K562 (cell line): ENCODE measurements around the gene SLC6A16. TPM values are rescaled to one million over a fixed set of nuclear protein-coding genes. Genes with fewer than 3 reads are reported as not detected.

ENCODE experiments used
- CREM ChIP-seq: IDR thresholded peaks from 2 replicates; pipeline ENCODE4 v1.6.1; 2014; ENCODE audit warnings: antibody characterized with exemption, low read depth
- EGR1 ChIP-seq: fragments of 450-650 bp; conservative IDR thresholded peaks from 2 replicates; pipeline ENCODE4 v1.6.1; 2017; ENCODE audit warnings: mild to moderate bottlenecking
- FIP1L1 ChIP-seq: fragments of 200-400 bp; formaldehyde crosslinking; IDR thresholded peaks from 2 replicates; pipeline ENCODE4 v1.6.1; 2018; ENCODE audit warnings: mild to moderate bottlenecking, low read depth, low read length; ENCODE audit not compliant: poor library complexity, severe bottlenecking
- FOXA1 ChIP-seq: fragments of 450-650 bp; IDR thresholded peaks from 2 replicates; pipeline ENCODE4 v1.6.1; 2016; ENCODE audit warnings: mild to moderate bottlenecking, borderline replicate concordance
- FOXM1 ChIP-seq, 2 experiments: fragments of 450-650 bp in 1 of 2; sonication (generic) in 1 of 2; formaldehyde crosslinking in 1 of 2; IDR thresholded peaks; 2 replicates each; pipeline versions ENCODE4 v1.6.1 to v1.9.0; 2017 to 2022; ENCODE audit warnings: low read depth in 2 of 2, mild to moderate bottlenecking in 2 of 2, missing genetic modification reagents in 1 of 2, moderate library complexity in 1 of 2
- GABPB2 ChIP-seq: fragments of 250-450 bp; sonication (Bioruptor Pico); conservative IDR thresholded peaks from 2 replicates; pipeline ENCODE4 v1.5.1; 2021; ENCODE audit warnings: mild to moderate bottlenecking
- HDAC3 ChIP-seq: fragments of 450-650 bp; IDR thresholded peaks from 2 replicates; pipeline ENCODE4 v1.6.1; 2018; ENCODE audit warnings: borderline replicate concordance, mild to moderate bottlenecking, moderate library complexity; ENCODE audit not compliant: partially characterized antibody
- MEF2A ChIP-seq: IDR thresholded peaks from 2 replicates; pipeline ENCODE4 v1.6.1; 2011; ENCODE audit warnings: low read depth, mild to moderate bottlenecking, low read length, moderate library complexity; ENCODE audit not compliant: control insufficient read depth
- TCF7 ChIP-seq: sonication (generic); IDR thresholded peaks from 2 replicates; pipeline ENCODE4 v1.6.1; 2016; ENCODE audit warnings: antibody characterized with exemption, borderline replicate concordance
- XRCC5 ChIP-seq: fragments of 200-400 bp; formaldehyde crosslinking; IDR thresholded peaks from 2 replicates; pipeline ENCODE4 v1.6.1; 2017; ENCODE audit warnings: low read depth, mild to moderate bottlenecking, low read length
- ZFP36 ChIP-seq: fragments of 150-350 bp; IDR thresholded peaks from 2 replicates; pipeline ENCODE4 v1.6.1; 2018; ENCODE audit warnings: low read length, low read depth; ENCODE audit not compliant: partially characterized antibody
- ZNF785 ChIP-seq: fragments of 250-450 bp; sonication (Bioruptor Pico); IDR thresholded peaks from 2 replicates; pipeline ENCODE4 v1.4.0; 2020; ENCODE audit warnings: mild to moderate bottlenecking
- polyA plus RNA-seq, 8 experiments: library from polyadenylated mRNA; depleted of rRNA in 4 of 8; stranded (reverse) in 5 of 8; unstranded in 3 of 8; fragments of >200 nt; fragmentation: Nextera tagmentation in 2 of 8; fragmentation: Illumina TruSeq in 1 of 8; extraction: Ambion mirVana in 2 of 8; extraction: Trizol in 1 of 8; gene quantifications; 2 replicates each; pipeline versions ENCODE4 v1.2.1 to v1.2.3, GENCODE V29; 2011 to 2014; ENCODE audit warnings: inconsistent platforms in 1 of 8, missing spikeins in 1 of 8
- total RNA-seq, 7 experiments: library from RNA; depleted of rRNA in 6 of 7; stranded (reverse); fragments of >200 nt in 6 of 7; fragmentation: Illumina TruSeq in 2 of 7; extraction: Trizol in 2 of 7; gene quantifications; 2 replicates each; pipeline versions ENCODE4 v1.2.1 to v1.2.3, GENCODE V29; 2011 to 2021; ENCODE audit warnings: low replicate concordance in 1 of 7
- TF ChIP-seq, protein P1 (sequence below): fragments of 450-650 bp; formaldehyde crosslinking; IDR thresholded peaks from 2 replicates; pipeline ENCODE4 v1.4.0; 2020; ENCODE audit warnings: mild to moderate bottlenecking, mixed read lengths
- TF ChIP-seq, protein P2 (sequence below): fragments of 450-650 bp; IDR thresholded peaks from 2 replicates; pipeline ENCODE4 v1.6.1; 2017; ENCODE audit warnings: antibody characterized with exemption, mild to moderate bottlenecking
- TF ChIP-seq, protein P3 (sequence below), 2 experiments: fragments of 450-650 bp in 1 of 2; IDR thresholded peaks; 2 replicates each; pipeline ENCODE4 v1.6.1; 2011 to 2017; ENCODE audit warnings: low read depth in 2 of 2, antibody characterized with exemption in 1 of 2, borderline replicate concordance in 1 of 2, low read length in 1 of 2, mild to moderate bottlenecking in 1 of 2, mixed read lengths in 1 of 2; ENCODE audit not compliant: control insufficient read depth in 1 of 2
- TF ChIP-seq, protein P4 (sequence below): fragments of 450-650 bp; formaldehyde crosslinking; IDR thresholded peaks from 2 replicates; pipeline ENCODE4 v1.4.0; 2022; ENCODE audit warnings: missing genetic modification characterization

Gene SLC6A16
- total and polyA plus RNA-seq, 9 of the 15 experiments (the other 6 are each of a cell fraction or from before 2014, with no cell fraction given): 0.05 to 0.95 (median 0.36) TPM

DNA sequence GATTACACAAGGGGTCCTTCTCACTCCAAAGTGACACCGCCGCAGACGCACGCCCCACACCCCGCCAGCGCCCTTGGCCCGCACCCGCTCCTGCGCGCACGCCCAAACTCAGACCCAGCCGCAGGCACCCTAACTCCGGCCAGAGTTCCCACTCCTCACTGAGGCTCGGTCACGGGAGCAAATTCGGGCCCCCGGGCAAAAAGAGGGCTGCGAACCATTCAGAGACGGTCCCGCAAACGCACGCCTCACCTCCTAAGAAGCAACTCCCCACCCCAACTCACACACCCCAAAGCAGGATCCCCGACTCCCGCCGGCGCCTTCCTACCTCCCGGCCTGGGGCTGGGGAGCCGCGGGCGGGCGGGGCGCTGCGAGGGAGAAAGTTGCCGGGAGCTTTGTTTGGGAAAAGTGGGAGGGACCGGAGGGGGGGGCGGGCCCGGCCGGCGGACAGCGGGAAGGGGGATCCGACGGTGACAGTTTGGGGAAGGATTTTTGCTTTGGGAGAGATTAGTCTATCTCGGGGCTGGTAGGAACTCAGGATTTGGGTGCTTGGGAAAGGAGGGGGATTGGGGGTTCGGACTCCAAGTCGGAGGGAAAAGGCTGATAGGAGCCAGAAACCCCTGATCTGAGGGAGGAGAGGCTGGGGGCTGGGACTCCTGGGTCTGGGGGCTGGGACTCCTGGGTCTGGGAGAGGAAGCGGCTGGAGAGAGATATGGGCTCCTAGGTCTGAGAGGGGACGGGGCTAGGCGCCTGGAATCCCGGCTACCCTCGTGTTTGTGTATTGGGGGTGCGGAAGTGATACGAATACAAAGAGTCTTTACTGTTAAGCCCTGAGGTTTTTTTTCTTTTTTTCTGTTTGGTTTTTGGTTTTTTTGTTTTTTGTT is 37.3 kb upstream of the SLC6A16 start, which contains the start of gene TEAD2 (continued):
- no peak for TF ChIP-seq XRCC5
- TF ChIP-seq GABPB2 (CRISPR knock-in tag): no peak
- no peak for TF ChIP-seq MEF2A
- TF ChIP-seq EGR1: no peak
- no peak for TF ChIP-seq CREM
- TF ChIP-seq, protein P1, sequence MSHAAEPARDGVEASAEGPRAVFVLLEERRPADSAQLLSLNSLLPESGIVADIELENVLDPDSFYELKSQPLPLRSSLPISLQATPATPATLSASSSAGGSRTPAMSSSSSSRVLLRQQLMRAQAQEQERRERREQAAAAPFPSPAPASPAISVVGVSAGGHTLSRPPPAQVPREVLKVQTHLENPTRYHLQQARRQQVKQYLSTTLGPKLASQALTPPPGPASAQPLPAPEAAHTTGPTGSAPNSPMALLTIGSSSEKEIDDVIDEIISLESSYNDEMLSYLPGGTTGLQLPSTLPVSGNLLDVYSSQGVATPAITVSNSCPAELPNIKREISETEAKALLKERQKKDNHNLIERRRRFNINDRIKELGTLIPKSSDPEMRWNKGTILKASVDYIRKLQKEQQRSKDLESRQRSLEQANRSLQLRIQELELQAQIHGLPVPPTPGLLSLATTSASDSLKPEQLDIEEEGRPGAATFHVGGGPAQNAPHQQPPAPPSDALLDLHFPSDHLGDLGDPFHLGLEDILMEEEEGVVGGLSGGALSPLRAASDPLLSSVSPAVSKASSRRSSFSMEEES: no peak
- TF ChIP-seq, protein P2, sequence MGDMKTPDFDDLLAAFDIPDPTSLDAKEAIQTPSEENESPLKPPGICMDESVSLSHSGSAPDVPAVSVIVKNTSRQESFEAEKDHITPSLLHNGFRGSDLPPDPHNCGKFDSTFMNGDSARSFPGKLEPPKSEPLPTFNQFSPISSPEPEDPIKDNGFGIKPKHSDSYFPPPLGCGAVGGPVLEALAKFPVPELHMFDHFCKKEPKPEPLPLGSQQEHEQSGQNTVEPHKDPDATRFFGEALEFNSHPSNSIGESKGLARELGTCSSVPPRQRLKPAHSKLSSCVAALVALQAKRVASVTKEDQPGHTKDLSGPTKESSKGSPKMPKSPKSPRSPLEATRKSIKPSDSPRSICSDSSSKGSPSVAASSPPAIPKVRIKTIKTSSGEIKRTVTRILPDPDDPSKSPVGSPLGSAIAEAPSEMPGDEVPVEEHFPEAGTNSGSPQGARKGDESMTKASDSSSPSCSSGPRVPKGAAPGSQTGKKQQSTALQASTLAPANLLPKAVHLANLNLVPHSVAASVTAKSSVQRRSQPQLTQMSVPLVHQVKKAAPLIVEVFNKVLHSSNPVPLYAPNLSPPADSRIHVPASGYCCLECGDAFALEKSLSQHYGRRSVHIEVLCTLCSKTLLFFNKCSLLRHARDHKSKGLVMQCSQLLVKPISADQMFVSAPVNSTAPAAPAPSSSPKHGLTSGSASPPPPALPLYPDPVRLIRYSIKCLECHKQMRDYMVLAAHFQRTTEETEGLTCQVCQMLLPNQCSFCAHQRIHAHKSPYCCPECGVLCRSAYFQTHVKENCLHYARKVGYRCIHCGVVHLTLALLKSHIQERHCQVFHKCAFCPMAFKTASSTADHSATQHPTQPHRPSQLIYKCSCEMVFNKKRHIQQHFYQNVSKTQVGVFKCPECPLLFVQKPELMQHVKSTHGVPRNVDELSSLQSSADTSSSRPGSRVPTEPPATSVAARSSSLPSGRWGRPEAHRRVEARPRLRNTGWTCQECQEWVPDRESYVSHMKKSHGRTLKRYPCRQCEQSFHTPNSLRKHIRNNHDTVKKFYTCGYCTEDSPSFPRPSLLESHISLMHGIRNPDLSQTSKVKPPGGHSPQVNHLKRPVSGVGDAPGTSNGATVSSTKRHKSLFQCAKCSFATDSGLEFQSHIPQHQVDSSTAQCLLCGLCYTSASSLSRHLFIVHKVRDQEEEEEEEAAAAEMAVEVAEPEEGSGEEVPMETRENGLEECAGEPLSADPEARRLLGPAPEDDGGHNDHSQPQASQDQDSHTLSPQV: no peak
- TF ChIP-seq FIP1L1: no peak
- TF ChIP-seq ZNF785 (CRISPR knock-in tag): no peak
- TF ChIP-seq, protein P3, sequence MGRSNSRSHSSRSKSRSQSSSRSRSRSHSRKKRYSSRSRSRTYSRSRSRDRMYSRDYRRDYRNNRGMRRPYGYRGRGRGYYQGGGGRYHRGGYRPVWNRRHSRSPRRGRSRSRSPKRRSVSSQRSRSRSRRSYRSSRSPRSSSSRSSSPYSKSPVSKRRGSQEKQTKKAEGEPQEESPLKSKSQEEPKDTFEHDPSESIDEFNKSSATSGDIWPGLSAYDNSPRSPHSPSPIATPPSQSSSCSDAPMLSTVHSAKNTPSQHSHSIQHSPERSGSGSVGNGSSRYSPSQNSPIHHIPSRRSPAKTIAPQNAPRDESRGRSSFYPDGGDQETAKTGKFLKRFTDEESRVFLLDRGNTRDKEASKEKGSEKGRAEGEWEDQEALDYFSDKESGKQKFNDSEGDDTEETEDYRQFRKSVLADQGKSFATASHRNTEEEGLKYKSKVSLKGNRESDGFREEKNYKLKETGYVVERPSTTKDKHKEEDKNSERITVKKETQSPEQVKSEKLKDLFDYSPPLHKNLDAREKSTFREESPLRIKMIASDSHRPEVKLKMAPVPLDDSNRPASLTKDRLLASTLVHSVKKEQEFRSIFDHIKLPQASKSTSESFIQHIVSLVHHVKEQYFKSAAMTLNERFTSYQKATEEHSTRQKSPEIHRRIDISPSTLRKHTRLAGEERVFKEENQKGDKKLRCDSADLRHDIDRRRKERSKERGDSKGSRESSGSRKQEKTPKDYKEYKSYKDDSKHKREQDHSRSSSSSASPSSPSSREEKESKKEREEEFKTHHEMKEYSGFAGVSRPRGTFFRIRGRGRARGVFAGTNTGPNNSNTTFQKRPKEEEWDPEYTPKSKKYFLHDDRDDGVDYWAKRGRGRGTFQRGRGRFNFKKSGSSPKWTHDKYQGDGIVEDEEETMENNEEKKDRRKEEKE (IDR thresholded peaks at IDR 0.05; ENCODE audit: borderline replicate concordance in 1 of 2, control insufficient read depth in 1 of 2, low read depth in 2 of 2, low read length in 1 of 2): no peak
- TF ChIP-seq, protein P4, sequence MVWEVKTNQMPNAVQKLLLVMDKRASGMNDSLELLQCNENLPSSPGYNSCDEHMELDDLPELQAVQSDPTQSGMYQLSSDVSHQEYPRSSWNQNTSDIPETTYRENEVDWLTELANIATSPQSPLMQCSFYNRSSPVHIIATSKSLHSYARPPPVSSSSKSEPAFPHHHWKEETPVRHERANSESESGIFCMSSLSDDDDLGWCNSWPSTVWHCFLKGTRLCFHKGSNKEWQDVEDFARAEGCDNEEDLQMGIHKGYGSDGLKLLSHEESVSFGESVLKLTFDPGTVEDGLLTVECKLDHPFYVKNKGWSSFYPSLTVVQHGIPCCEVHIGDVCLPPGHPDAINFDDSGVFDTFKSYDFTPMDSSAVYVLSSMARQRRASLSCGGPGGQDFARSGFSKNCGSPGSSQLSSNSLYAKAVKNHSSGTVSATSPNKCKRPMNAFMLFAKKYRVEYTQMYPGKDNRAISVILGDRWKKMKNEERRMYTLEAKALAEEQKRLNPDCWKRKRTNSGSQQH (CRISPR knock-in tag): no peak
- no peak for TF ChIP-seq TCF7
- TF ChIP-seq FOXM1 (IDR thresholded peaks at IDR 0.05; ENCODE audit: low read depth): no peak
- TF ChIP-seq FOXM1 (CRISPR knock-in tag; IDR thresholded peaks at IDR 0.05; ENCODE audit: low read depth): no peak
- TF ChIP-seq ZFP36: no peak
- no peak for TF ChIP-seq HDAC3
- no peak for TF ChIP-seq FOXA1
